ENCODE results near the gene GPD1. TPM values are rescaled to one million over a fixed set of nuclear protein-coding genes. Genes with fewer than 3 reads are reported as not detected.

Gene GPD1
- total RNA-seq, 4 donors from 2014 or later = 0.17 to 2.5 (median 0.60) TPM

- intact Hi-C loops (cut with DNase I) = loop anchor here (5.0 kb wide), 1 partner anchor 235 kb away; no protein-coding TSS in a partner anchor
- Histone ChIP-seq H3K4me3 (no peak overlapping the region), H3K27me3 (no peaks in the 10 kb centered on the region), H3K27ac (replicated peaks in 1 of 4) (no peak overlapping the region), H3K36me3 (no peaks in the 10 kb centered on the region), H3K9me3 (no peaks in the 10 kb centered on the region), H3K4me1 (peaks cover 3 to 10% (median 9%) of the 10 kb centered on the region in 4 donors)
- no peak for DNase-seq (ENCODE audit: extremely low spot score)
- TF ChIP-seq CTCF (IDR thresholded peaks at IDR 0.05) = no peak
- no peak for TF ChIP-seq EP300 (IDR thresholded peaks at IDR 0.05)
- no peak for TF ChIP-seq POLR2AphosphoS5 (IDR thresholded peaks at IDR 0.05)
- TF ChIP-seq POLR2A (IDR thresholded peaks at IDR 0.05; ENCODE audit: low read depth) = no peak
- WGBS = 87% methylated on average over 12 of the region's 12 CpGs
Observed at GRCh38 chr12:50077099-50077498, 26.7 kb upstream of the GPD1 start.

GRCh38 chr12:50078281-50078680, 25.5 kb upstream of the GPD1 start:
- Histone ChIP-seq H3K4me3 (no peak overlapping the region), H3K9me3 (no peaks in the 10 kb centered on the region), H3K4me1 (peaks cover 3 to 12% (median 10%) of the 10 kb centered on the region in 4 donors), H3K36me3 (no peaks in the 10 kb centered on the region), H3K27me3 (no peaks in the 10 kb centered on the region), H3K27ac (replicated peaks in 1 of 4) (no peak overlapping the region)
- intact Hi-C loops (cut with DNase I) = loop anchor here (5.0 kb wide), 1 partner anchor 234 kb away; no protein-coding TSS in a partner anchor
- TF ChIP-seq CTCF (IDR thresholded peaks at IDR 0.05) (no peak), POLR2AphosphoS5 (IDR thresholded peaks at IDR 0.05) (no peak), POLR2A (IDR thresholded peaks at IDR 0.05; ENCODE audit: low read depth) (no peak), EP300 (IDR thresholded peaks at IDR 0.05) (no peak)
- 95% methylated on average over 9 of the region's 10 CpGs for WGBS
- DNase-seq (ENCODE audit: extremely low spot score) = no peak

- Histone ChIP-seq H3K4me3 (no peak overlapping the region), H3K27ac (replicated peaks in 1 of 4) (no peak overlapping the region), H3K27me3 (no peaks in the 10 kb centered on the region), H3K36me3 (no peaks in the 10 kb centered on the region), H3K4me1 (peaks cover 7 to 27% (median 17%) of the 10 kb centered on the region in 4 donors), H3K9me3 (no peaks in the 10 kb centered on the region)
- intact Hi-C loops (cut with DNase I) = loop anchor here (5.0 kb wide), 1 partner anchor 233 kb away; no protein-coding TSS in a partner anchor
- TF ChIP-seq POLR2A (IDR thresholded peaks at IDR 0.05; ENCODE audit: low read depth) = no peak
- WGBS = 86% methylated on average over 5 of the region's 5 CpGs
- no peak for DNase-seq (ENCODE audit: extremely low spot score)
Observed at GRCh38 chr12:50079771-50080170, 24.0 kb upstream of the GPD1 start.

- Histone ChIP-seq H3K36me3 (peaks cover 0 to 3% (median 0%) of the 10 kb centered on the region in 4 donors), H3K27ac (replicated peaks in 1 of 4) (no peak overlapping the region), H3K27me3 (no peaks in the 10 kb centered on the region), H3K4me3 (peak overlapping the region in 1 of 4 donors; percentile 3), H3K4me1 (peaks cover 11 to 27% (median 20%) of the 10 kb centered on the region in 4 donors), H3K9me3 (no peaks in the 10 kb centered on the region)
- intact Hi-C loops (cut with DNase I) = no loop called here
- WGBS = 64% methylated on average over 25 of the region's 46 CpGs
- no peak for DNase-seq (ENCODE audit: extremely low spot score)
- TF ChIP-seq POLR2AphosphoS5 (IDR thresholded peaks at IDR 0.05) (no peak), CTCF (IDR thresholded peaks at IDR 0.05) (no peak), POLR2A (IDR thresholded peaks at IDR 0.05; ENCODE audit: low read depth) (no peak), EP300 (IDR thresholded peaks at IDR 0.05) (no peak)
Observed at GRCh38 chr12:50081096-50081808, 22.6 kb upstream of the GPD1 start.

GRCh38 chr12:50082644-50083043, 21.2 kb upstream of the GPD1 start:
- TF ChIP-seq POLR2A (IDR thresholded peaks at IDR 0.05; ENCODE audit: low read depth) (no peak), EP300 (IDR thresholded peaks at IDR 0.05) (no peak), CTCF (IDR thresholded peaks at IDR 0.05) (no peak), POLR2AphosphoS5 (IDR thresholded peaks at IDR 0.05) (no peak)

More at GRCh38 chr12:50082644-50083043, 21.2 kb upstream of the GPD1 start:
- DNase-seq (ENCODE audit: extremely low spot score) = no peak
- Histone ChIP-seq H3K4me3 (no peak overlapping the region), H3K36me3 (peaks cover 8 to 17% (median 12%) of the 10 kb centered on the region in 4 donors), H3K27ac (replicated peaks in 1 of 4) (no peak overlapping the region), H3K4me1 (peaks cover 11 to 36% (median 23%) of the 10 kb centered on the region in 4 donors), H3K27me3 (no peaks in the 10 kb centered on the region), H3K9me3 (no peaks in the 10 kb centered on the region)
- WGBS = 97% methylated on average over 7 of the region's 7 CpGs
- intact Hi-C loops (cut with DNase I) = no loop called here
